22Rv1 (cell line): ENCODE results near the gene FIBCD1.
A peak's percentile ranks its signal among the peaks of the same experiment; 100 is the strongest.

ENCODE experiments used
- H3K27ac ChIP-seq: fragments of 450-650 bp; 2 replicates; pipeline ENCODE4 v1.5.1; 2017
- ZFX ChIP-seq: fragments of 450-650 bp; IDR thresholded peaks from 2 replicates; pipeline ENCODE4 v1.6.1; 2017; ENCODE audit warnings: antibody characterized with exemption, borderline replicate concordance
- TF ChIP-seq, protein P1 (sequence below): fragments of 450-650 bp; IDR thresholded peaks from 2 replicates; pipeline ENCODE4 v1.5.1; 2017; ENCODE audit warnings: mild to moderate bottlenecking

Gene FIBCD1

DNA sequence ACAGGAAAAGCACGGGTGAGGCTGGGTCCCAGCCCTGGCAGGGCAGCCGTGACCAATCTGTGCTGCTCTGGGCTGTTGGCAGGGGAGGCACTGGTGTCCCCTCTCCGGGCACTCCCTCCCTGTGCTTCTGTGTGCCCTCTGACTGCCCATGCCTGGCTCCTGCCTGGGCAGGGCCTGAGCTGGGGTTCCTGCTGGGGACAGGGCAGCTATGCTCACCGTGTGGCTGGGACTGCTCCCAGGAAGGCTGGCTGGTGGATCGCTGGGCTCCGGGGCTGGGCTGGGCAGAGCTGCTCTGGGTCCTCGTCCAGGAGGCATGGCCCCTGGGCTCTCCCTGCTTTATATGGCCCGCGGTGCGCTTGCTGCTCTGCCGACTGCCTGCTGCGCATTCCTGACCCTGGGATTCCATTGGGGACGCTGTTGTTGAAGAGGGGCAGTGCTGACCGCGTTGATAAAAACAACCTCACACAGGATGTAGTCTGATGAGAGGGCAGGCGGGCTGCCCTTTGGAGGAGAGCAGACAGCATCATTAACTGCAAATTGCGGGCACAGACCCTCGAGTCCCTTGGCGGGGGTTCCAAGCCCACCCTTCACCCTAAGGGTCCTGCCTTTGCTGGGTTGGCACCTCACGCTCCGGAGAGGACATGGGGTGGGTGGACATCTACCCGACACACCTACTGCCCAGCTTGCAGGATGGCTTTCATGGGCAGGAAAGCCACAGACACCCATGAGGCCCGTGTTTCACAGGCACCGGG lies 43.4 kb downstream of the FIBCD1 start:
- TF ChIP-seq ZFX: no peak
- TF ChIP-seq, protein P1, sequence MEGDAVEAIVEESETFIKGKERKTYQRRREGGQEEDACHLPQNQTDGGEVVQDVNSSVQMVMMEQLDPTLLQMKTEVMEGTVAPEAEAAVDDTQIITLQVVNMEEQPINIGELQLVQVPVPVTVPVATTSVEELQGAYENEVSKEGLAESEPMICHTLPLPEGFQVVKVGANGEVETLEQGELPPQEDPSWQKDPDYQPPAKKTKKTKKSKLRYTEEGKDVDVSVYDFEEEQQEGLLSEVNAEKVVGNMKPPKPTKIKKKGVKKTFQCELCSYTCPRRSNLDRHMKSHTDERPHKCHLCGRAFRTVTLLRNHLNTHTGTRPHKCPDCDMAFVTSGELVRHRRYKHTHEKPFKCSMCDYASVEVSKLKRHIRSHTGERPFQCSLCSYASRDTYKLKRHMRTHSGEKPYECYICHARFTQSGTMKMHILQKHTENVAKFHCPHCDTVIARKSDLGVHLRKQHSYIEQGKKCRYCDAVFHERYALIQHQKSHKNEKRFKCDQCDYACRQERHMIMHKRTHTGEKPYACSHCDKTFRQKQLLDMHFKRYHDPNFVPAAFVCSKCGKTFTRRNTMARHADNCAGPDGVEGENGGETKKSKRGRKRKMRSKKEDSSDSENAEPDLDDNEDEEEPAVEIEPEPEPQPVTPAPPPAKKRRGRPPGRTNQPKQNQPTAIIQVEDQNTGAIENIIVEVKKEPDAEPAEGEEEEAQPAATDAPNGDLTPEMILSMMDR: no peak
- H3K27ac ChIP-seq: no peak overlapping the region

DNA sequence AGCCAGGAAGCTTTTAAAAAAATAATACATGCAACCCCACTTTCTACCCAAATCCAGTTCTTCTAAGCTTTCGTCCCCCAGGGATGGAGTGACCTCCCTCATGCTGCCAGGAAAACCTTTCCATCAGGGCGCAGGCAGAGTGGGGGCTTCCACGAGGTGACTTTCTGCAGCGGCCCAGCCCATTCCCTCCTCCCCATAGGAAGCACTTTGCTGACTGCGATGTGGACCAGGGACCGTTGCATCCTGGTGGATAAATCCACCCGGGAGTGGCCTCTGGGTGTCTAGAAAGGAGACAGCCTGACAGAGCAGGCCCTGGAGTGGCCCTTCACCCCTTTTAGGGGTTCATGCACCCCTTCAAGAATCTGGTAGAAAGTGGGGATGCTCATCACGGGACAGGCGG lies 44.0 kb downstream of the FIBCD1 start:
- TF ChIP-seq, protein P1: no peak
- no peak for TF ChIP-seq ZFX
- no peak overlapping the region for H3K27ac ChIP-seq

DNA sequence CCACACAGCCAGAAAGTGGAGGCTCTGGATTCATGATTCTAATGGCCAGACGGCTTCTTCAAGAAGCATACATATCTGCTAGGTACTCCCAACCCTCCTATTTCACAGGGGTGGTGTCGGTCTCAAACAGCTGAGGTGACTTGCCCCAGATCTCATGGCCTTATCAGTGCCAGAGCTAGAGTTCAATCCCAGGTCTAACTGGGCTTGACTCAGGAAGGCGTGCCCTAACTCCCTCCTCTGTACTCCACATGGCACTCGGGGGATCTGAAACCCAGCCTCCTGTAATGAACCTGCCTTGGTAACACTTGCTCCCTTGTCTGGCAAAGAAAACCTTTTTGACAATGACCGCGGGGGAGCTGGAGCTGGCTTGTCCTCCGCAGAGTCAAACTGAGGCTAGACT lies 44.5 kb downstream of the FIBCD1 start:
- TF ChIP-seq, protein P1: no peak
- TF ChIP-seq ZFX: no peak
- H3K27ac ChIP-seq: no peak overlapping the region

DNA sequence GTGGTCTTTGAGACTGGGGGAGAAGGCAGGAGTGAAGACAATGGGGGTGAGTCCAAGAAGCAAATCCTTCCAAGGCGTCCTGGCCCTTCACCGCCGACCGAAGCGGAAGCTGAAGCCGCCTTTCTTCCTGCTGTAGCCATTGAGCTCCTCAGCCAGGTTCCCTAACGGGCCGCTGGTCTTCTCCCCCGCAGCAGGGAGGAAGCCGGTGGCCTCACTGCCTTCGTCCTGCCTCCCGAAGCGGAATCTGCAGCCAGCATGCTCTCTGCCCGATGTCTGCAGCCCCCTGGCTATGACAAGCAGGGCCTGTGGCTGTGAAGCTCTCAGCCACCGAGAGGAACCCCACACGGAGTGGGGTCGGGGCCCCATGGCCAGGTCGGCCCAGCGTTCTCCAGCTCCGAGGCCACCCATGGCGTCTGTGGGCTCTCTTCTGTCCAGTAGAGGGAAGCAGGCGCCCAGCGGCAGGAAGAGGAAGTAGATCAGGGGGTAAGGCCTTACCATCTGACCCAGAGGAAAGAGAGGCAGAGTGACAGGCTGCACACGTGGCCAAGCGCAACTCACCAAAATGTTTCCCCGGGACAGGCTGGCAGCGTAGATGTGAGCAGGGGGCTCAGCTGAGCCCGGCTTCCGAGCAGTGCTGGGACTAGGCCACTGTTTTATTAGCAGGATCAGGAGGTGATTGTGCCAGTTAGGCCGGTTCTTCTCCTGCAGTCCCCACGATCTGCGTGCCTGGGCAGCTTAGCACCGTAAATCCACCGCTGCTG lies 45.5 kb downstream of the FIBCD1 start:
- H3K27ac ChIP-seq: no peak overlapping the region
- TF ChIP-seq ZFX: no peak
- TF ChIP-seq, protein P1: 0 out of 2 replicates have a peak, but pooled peaks have one; percentile 14

DNA sequence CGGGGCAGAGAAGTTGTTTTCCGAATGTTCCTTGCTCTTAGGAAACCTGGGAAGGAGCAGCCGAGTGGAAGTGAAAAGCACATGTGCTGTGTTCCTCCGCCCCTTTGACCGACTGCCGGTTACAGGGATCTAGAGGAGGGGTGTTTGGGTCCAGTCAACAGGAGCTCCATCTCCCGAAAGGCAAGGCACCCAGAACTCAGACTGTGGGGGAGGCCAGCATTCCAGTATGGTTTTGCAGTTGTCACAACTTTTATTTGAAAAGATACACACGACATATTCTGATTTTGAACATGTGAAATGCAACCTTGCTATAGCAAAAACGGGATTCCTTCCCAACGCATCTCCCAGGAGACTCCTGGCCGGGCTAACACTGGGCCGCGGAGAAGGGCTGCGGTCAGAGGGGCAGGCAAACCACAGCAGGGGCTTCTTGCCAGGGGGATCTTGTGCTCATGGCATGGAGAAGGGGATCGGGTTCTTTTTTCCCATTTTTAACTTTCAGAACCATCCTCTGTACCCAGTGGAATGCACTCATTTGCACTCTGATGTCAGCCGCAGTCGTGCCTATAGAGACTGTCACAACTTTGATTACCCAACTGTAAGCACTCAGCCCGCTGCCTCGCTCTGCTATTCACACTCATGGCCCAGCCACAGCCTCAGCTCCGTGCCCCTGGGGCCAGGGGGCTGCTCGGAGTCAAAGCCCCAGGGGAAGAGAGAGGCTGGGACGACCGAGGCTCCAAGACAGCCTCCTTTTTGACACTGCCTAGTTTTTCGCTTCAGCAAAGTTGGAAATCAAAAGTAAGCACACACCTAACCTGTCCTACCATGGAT lies 46.4 kb downstream of the FIBCD1 start:
- TF ChIP-seq, protein P1: no peak
- TF ChIP-seq ZFX: no peak
- H3K27ac ChIP-seq: no peak overlapping the region

DNA sequence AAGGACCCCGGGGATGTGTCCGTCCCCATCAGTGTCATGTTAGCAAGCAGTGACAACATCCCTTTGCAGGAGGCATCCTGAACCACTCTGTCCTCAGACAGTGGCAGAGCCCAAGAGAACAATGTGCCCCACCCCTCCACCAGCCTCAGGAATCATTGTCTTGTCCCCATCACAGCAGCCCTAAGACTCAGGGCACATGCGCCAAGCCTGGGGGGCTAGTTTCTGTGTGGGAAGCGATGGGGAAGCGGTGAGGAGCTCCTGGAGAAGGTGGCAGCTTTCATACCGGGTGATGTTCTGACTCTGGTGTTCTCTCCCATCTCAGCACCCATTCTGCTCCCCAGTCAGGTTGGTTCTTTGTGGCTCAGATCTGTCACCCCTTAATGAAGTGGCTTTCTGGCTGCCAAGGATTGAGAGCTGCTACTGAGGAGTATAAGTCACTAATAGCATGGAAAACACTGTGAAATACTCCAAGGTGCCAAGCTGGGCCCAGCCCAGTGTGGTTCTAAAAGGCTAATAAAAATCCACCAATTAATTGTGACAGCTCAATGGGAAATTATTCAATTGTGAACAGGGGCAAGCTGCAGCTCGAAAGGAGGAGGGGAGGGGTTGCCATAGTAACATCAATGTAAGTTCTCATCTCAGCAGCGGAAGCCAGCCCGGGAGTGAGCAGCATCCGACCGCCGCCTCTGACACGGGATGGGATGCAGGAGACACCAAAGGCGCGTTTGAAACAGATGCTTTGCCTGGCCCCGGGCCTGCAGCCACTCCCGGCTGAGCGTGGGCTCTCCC lies 47.2 kb downstream of the FIBCD1 start:
- no peak for TF ChIP-seq ZFX
- TF ChIP-seq, protein P1: no peak
- H3K27ac ChIP-seq: no peak overlapping the region
